Fibroblast of mammary gland (primary cell): Measurements from ENCODE around the gene SCGN.

ENCODE experiments used
- DNase-seq: peaks from one replicate; pipeline ENCODE4 v3.0.0-alpha.2; 2010; ENCODE audit warnings: low read depth
- H3K4me3 ChIP-seq: 2 replicates; pipeline ENCODE4 v1.5.1; 2011; ENCODE audit warnings: low read depth, mild to moderate bottlenecking, low read length, moderate library complexity; ENCODE audit not compliant: control insufficient read depth
- TF ChIP-seq, protein P1 (sequence below): conservative IDR thresholded peaks from 2 replicates; pipeline ENCODE4 v1.5.1; 2011; ENCODE audit warnings: low read depth, low read length, inconsistent platforms; ENCODE audit not compliant: control insufficient read depth, insufficient read depth

SCGN gene

DNA sequence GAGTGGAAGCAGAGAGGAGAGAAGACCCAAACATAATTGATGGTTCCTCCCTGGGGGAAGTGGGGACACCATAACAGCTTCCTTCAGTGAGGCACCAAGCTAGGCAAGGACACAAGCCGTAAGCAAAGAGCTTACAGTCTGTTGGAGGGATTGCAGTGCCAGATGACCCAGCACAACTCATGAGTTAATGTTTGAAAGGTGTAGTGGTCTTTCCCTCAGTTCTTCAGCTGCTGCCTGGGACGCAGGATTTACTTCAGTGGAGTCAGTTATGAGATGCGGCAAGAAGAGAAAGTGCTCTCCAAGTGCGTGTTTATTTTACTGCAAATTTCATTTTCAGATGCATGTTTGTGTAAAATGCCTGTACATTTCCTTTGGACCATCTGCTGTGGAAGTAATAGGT lies 63.8 kb downstream of the SCGN start:
- no peak for DNase-seq
- no peak overlapping the region for H3K4me3 ChIP-seq
- TF ChIP-seq, protein P1, sequence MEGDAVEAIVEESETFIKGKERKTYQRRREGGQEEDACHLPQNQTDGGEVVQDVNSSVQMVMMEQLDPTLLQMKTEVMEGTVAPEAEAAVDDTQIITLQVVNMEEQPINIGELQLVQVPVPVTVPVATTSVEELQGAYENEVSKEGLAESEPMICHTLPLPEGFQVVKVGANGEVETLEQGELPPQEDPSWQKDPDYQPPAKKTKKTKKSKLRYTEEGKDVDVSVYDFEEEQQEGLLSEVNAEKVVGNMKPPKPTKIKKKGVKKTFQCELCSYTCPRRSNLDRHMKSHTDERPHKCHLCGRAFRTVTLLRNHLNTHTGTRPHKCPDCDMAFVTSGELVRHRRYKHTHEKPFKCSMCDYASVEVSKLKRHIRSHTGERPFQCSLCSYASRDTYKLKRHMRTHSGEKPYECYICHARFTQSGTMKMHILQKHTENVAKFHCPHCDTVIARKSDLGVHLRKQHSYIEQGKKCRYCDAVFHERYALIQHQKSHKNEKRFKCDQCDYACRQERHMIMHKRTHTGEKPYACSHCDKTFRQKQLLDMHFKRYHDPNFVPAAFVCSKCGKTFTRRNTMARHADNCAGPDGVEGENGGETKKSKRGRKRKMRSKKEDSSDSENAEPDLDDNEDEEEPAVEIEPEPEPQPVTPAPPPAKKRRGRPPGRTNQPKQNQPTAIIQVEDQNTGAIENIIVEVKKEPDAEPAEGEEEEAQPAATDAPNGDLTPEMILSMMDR, result no peak

DNA sequence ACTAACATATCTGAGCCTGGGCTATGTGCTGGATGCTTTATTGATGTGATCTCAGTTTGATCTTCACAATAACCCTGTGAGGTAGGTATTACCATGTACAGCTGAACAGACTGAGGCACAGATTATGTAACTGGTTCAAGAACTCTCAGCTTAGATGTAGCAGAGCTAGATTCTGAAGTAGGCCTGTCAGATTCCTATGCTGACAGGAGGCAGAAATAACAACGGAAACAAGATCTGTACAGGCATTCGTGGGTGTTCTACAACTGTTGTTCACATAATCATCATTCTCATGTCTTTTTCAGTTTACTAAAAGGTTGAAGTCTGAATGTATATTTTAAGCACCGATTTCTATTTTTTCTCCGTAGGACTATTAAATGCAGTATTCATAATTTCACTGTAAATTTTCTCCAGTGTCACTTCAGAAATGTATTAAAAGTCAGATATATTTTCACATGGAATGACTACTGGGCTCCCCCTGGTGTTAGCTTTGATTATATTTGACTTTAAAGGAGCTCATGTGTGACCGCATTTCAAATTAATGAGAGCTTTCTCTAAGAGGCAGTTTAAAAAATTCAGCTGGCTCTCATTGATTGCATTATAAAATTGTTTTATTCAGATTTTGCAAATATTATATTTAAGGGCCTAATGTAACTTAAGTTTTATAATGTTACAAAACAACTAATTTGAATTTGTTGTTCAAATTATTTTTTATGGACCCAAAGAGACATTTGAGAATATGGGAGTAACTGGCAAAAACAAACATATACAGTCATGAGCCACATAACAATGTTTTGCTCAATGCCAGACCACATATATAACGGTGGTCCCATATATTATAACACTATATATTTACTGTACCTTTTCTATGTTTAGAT lies 66.1 kb downstream of the SCGN start:
- TF ChIP-seq, protein P1, result peak; percentile 59
- peak; percentile 40 for DNase-seq
- no peak overlapping the region for H3K4me3 ChIP-seq

DNA sequence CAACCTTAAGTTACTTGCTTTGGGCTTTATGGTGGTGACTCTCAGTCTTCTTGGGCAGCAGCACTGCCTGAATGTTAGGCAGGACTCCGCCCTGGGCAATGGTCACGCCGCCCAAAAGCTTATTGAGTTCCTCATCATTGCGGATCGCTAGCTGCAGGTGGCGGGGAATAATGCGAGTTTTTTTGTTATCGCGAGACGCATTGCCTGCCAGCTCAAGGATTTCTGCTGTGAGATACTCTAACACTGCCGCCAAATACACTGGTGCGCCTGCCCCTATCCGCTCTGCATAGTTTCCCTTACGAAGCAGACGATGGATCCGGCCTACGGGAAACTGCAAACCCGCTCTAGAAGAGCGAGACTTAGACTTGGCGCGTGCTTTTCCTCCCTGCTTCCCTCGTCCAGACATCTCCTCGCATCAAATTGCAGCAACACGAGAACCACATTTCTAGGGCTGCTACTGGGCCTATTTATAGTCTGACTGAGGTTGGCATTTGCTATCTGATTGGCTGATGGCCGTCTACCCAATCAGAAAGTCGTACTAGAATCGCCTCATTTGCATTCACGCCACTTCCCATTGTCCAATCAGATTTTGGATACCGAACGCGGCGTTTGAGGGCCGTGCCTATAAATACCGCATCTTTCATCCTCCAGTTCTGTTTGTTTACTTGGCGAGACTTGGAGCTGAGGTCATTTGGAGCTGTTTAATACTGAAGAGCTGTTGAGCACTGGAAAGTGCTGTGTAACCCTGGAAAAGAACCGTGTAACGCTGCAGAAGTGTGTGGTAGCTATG lies 74.3 kb downstream of the SCGN start:
- no peak overlapping the region for H3K4me3 ChIP-seq
- TF ChIP-seq, protein P1, result no peak
- no peak for DNase-seq

DNA sequence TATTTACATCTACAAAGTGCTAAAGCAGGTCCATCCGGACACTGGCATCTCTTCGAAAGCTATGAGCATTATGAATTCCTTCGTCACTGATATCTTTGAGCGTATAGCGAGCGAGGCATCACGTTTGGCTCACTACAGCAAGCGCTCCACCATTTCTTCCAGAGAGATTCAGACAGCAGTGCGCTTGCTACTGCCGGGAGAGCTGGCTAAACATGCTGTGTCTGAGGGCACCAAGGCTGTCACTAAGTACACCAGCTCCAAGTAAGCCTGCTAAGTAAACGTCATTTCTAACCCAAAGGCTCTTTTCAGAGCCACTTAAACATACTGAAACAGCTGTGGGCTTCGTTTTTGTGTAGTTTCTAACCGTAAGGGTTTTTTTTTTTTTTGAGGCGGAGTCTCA lies 75.0 kb downstream of the SCGN start:
- no peak for DNase-seq
- H3K4me3 ChIP-seq, result no peak overlapping the region
- TF ChIP-seq, protein P1, result no peak

DNA sequence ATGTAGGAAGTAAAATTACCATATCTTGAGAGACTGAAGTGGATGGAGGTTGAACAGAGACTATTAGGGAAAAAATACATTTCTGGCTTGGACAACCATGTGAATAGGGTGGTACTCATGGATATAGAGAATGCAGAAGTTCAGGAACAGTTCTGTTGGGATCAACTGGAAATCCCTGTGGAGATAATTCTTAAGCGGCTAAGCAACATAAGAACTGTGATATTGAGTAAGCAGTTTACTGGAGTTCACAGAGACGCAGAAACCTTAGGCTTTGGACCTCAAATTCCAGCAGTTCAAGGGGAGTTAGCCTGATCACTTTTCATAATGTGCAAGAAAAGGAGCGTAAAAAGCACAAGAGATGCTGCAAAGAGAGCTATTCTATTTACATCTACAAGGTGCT lies 78.9 kb downstream of the SCGN start:
- DNase-seq, result no peak
- H3K4me3 ChIP-seq, result no peak overlapping the region
- TF ChIP-seq, protein P1, result no peak

DNA sequence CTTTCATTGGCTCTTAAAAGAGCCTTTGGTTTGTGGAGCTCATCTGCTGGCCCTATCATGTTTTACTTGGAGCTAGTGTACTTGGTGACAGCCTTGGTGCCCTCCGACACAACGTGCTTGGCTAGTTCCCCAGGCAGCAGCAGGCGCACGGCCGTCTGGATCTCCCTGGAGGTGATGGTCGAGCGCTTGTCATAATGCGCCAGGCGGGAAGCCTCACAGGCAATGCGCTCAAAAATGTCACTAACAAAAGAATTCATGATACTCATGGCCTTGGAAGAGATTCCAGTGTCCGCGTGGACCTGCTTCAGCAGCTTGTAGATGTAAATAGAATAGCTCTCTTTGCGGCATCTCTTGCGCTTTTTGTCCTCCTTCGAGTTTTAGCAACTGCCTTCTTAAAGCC lies 79.7 kb downstream of the SCGN start:
- no peak for DNase-seq
- TF ChIP-seq, protein P1, result no peak
- H3K4me3 ChIP-seq, result no peak overlapping the region
